Activated naive CD4-positive, alpha-beta T cell treated with Interleukin-2 at 50 U/mL for 16 hours (primary cell): Measurements from ENCODE around the gene KLHDC7B.
A peak's percentile ranks its signal among the peaks of the same experiment; 100 is the strongest.
"Not testable (repeated sequence)": the region's sequence is repeated elsewhere in the genome, so short reads cannot be mapped to it uniquely, and the experiment has no call there.

Experiments
- DNase-seq: peaks from one replicate; pipeline ENCODE4 v3.0.0-alpha.2; 2020

Gene KLHDC7B

DNA sequence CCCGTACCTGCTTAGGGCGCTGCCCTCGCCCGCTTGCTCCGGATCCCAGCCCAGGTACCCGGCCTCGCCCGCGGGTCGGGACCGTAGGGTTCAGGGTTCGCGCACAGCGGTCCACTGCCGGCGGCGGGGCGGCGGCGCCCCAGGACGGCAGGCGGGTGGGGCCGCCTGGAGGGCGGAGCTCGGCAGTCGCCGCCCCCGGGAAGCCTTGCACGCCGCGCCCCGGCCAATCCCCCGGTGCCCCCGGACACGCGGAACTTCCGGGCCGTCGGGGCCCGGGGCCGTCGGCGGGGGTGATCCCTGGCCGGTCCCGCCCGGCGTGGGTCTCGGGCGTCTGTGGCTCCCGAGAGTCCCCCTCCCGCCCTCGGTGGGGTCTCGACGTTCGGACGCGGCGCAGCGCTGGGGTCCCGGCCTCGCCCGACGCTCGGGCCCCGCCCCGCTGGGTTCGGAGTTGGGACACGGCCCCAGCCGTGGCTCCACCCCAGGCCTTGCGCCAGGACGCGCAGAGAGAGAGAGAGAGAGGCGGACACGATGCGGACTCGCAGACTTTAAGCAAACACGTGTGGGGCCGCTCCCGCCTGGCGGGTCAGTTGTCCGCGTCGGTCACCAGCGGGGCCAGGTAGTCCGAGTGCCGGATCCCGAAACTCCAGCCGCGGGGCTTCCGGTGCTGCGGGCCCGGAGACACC, 15.7 kb upstream of the KLHDC7B start, which contains the start of gene TYMP:
TYMP (minus strand) TSS at position 116 of the 683 bp plus-strand sequence. CDS start 303 bp downstream, outside the sequence.
- DNase-seq, result peak; percentile 77

DNA sequence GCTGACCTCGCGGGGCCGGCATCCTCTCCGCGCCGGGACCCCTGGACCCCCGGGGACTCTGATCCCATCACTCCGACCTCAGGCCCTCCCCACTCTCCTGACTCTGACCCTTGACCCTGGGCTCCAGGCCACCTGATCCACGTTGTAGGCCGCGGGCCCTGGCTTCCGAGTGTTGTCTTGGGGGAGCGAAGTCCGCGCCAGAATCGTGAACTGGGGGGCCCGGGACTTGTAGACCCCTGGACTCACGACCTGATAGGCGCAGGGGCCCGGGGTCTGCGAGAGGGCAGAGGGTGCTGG, 15.2 kb upstream of the KLHDC7B start:
- DNase-seq, result no peak

DNA sequence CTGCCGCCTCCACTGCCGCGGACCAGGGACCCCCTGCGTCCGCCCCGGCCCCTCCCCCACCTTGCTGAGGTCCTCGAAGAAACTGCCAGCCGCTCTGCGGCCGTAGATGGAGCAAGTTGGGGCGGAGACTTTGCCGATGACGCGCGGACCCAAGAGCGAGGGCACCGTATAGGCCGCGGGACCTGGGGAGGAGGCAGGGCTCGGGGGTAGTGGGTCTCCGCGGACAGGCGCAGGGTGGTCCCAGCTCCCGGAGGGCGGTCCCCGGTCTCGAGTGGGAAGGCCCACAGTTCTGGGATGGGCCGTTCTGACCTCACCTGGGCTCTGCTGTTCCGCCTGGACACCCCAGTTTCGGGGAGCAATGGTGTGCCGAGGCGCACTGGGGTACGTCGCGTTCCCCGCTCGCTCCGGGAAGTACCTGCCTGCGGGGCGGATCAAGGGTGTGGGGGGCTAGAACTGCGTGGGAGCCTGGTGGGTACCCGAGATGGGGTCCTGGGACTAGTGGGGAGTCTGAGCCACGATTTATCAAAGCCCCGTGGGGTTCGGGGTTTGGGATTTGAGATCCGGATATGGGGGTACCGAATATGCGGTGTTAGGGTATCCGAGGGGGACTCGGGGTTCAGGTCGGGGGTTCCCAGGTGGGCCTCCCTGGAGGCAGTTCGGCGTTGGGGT, 14.7 kb upstream of the KLHDC7B start:
- peak; percentile 87 for DNase-seq

DNA sequence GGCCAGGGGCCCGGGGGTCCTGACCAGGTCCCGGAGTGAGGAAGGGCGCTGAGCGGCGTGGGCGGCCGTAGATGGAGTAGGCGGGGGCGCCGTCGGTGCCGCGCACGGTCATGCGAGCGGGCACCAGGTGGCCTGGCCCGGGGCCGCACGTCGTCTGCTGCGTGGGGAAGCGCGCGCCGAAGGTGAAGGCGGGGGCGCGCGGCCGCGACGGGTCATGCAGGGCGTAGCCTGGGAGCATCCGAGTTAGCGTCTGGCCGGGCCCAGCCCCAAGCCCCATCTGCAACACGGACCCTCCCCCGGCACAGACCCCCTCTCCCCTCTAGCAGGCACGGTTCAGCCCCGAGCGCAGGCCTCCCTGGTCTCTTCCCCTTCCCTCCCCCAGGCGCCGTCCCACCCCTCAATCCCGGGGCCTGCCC, 14.1 kb upstream of the KLHDC7B start:
- peak; percentile 80 for DNase-seq

DNA sequence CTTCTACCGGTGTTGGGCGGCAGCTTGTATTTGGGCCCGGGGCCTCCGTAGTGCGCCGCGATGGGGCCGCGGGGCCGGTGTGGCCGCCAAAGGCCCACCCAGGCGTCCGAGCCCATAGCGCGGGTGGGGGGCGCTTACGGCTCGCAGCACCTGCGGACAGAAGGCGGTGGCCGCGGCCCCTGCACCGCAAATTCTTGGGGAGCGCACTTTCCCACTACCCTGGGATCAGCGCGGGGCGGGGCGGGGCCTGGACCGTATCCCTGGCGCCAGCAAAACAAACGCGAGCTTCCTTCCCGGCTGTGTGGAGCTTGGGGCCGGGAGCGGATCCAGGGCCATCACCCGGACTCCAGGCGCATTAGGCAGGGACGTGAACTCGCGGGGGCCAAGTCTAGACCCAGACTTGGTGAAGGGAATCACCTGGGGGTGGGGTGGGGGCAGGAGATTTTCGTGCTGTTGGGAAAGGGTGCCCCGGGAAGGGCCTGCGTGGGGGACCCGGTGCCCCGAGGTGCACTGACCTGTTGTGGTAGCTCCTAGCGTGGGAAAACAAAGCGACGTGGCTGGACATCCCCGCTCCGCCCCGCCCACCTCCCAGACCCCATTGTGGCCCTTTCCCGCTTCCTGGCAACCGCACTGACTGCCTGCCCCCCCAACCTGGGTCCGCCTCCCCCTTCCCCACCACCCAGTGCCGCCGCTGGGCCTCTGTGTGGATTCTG, 13.6 kb upstream of the KLHDC7B start:
- DNase-seq, result no peak

DNA sequence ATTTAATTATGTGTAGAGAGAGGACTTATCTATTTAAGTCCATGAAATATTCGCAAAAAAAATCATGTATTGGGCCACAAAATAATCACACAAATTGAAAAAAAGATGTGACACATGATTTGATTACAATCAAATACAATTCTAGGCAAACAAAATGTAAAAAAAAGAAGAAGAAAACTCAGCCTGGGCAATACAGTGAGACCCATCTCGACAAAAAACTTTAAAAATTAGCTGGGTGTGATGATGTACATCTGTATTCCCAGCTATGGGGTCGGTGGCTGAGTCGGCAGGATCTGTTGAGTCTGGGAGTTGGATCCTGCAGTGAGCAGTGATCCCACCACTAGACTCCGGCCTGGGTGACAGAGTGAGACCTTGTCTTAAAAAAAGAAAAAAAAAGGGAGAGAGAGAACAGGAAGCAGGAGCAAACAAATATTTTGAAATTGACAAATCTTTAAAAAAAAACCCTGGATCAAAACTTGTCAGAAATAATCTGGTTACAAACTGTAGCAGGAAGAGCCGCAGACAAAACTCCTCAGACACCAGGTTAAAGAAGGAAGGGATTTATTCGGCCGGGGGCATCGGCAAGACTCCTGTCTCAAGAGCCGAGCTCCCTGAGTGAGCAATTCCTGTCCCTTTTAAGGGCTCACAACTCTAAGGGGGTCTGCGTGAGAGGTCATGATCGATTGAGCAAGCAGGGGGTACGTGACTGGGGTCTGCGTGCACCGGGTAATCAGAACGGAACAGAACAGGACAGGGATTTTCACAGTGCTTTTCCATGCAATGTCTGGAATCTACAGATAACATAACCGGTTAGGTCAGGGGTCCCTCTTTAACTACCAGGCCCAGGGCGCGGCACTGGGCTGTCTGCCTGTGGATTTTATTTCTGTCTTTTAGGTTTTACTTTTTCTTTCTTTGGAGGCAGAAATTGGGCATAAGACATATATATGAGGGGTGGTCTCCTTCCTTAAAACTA, 12.6 kb upstream of the KLHDC7B start:
- DNase-seq, result no peak

DNA sequence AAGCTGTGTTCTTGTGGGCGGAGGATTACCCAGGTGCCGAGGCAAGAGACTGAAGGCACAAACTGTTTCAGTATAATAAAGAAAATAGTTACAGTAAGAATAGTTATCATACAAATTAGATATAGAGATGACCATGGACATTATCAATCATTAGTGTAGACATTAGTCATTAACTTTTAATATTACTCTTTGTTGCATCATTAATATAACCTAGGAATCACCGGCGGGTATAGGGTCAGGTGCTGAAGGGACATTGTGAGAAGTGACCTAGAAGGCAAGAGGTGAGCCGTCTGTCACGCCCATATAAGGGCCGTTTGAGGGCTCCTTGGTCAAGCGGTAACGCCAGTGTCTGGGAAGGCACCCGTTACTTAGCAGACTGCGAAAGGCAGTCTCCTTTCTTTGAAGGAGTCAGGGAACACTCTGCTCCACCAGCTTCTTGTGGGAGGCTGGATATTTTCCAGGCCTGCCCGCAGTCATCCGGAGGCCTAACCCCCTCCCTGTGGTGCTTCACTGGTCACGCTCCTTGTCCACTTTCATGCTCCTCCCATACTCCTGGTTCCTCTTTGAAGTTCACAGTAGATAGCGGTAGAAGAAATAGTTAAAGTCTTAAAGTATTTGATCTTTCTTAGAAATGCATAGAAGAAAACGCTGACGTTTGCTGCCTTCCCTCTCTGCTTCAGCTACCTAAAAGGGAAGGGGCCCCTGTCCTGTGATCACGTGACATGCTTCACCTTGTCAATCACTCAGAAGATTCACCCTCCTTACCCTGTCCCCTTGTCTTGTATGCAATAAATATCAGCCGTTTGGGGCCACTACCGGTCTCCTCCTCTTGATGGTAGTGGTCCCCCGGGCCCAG, 11.6 kb upstream of the KLHDC7B start:
- DNase-seq, result not testable (repeated sequence)

DNA sequence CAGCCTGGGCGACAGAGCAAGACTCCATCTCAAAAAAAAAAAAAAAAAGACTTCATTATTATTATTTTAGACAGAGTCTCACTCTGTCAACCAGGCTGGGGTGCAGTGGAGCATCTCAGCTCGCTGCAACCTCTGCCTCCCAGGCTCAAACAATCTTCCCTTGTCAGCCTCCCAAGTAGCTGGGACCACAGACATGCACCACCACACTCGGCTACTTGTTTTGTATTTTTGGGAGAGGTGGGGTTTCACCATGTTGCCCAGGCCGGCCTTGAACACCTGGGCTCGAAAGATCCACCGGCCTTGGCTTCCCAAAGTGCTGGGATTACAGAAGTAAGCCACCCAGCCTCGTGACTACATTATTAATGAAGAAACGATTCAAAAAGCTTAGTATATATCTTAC, 10.6 kb upstream of the KLHDC7B start:
- no peak for DNase-seq

DNA sequence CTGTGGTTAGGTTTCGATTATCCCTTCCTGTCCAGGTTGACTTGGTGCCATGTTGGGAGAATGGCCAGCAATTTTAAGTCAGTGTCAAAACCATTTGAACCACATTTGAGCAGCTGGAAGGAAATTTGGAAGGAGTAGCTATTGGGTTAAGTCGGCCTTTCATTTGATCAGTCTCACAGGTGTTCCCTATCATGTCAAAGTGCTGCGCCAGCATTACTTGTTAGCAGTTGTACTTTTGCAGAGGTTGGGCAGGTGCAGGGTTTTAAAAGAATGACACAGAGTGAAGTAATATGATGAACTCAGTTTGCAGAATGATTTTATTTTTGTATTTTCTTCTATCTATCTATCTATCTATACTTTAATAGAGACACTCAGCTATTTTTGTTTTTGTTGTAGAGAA, 9.5 kb upstream of the KLHDC7B start:
- DNase-seq, result no peak

DNA sequence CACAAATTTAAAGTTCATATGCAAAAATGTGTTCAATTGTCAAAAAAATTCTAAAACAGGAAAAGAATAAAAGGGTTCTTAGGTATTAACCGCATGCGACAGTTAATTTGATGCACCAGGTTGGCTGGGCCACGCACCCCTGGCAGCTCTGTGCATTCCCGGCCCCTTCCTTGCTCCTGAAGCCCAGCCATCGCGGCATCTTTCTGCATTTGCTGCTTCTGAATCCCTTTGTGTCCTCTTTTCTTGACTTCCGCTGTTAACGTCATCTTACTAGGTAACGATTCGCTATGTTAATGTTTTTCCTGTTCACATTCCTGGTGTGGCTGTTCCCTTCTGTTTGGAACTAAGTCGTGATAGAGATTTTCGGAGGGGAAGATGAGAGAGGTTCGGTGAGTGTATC, 7.9 kb upstream of the KLHDC7B start:
- DNase-seq, result no peak

DNA sequence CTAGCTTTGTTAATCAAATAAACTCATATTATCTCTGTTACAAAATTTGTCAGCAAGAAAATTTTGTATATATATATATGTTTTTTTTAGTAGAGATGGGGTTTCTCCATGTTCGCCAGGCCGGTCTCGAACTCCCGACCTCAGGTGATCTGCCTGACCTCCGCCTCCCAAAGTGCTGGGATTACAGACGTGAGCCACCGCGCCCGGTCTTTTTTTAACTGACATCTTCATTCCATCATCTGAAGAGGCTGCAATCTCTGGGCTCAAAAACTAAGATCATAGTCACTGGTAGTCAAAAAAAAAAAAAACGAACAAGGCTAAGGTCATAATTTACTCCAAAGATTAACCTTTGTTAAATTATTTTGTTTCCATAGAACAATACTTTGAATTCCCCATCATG, 5.3 kb upstream of the KLHDC7B start:
- DNase-seq, result no peak

DNA sequence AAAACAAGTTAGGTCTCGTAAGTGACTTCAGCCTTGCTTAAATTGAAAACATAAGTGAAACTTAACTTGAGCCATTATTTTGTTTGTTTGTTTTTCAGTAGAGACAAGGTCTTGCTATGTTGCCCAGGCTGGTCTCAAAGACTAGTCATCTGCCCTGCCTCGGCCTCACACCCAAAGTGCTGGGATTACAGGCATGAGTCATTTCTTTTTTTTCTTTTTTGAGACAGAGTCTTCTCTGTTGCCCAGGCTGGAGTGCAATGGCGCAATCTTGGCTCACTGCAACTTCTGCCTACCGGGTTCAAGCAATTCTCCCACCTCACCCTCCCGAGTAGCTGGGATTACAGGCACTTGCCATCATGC, 4.1 kb upstream of the KLHDC7B start:
- DNase-seq, result not testable (repeated sequence)

DNA sequence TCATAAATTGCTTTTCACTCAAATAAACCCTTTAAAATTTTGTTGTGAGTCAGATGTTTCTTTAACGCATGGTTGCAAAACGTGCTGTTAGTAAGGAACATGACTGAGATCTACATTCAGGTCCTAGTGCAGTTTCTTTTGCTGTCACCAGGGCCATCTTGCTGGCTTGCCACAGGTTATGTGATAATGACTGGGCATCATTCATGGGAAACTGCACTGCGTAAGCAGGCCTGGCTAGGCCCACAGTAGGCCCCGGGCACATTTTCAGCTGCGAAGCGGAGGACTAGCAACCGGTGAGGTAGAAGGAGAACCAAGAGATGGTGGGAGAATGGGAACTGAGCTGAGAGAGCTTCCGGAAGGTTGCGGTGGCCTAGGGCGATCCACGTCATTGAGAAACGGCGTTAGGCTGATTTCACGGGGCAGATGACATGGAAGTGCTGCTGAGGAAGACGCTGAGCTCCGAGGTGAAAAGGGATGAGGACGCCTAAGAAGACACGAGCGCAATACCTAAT, 3.2 kb upstream of the KLHDC7B start:
- DNase-seq, result peak; percentile 35

DNA sequence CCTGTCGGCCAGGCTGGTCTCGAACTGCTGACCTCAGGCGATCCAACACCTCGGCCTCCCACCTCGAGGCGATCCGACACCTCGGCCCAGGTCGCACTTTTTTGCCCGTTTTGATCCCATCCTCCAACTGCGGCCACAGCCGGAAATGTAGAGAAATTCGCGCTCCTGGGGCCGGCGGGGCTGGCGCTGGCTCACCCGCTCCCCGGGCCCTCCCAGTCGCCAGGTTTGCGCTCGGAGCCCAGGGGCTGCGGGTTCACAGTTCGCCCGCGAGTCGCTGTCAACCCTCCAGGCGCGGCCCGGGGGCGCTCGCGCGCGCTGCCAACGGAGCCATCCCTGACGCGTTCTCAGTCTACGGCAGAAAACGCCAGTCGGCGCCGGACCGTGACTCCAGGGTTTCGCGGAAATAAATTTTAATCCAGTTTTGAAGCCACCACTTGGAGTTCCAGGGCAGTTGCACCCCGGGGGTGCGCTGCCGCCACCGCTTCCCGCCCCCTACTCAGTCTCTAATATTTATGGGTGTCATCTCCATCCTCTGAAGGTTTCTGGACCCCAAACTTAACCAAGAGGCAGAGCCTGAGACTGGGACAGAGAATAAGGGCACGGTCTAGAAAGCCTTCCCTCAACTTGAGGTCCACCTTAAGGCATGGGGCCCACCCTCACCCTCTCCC, 1.5 kb upstream of the KLHDC7B start:
- DNase-seq, result peak; percentile 86

DNA sequence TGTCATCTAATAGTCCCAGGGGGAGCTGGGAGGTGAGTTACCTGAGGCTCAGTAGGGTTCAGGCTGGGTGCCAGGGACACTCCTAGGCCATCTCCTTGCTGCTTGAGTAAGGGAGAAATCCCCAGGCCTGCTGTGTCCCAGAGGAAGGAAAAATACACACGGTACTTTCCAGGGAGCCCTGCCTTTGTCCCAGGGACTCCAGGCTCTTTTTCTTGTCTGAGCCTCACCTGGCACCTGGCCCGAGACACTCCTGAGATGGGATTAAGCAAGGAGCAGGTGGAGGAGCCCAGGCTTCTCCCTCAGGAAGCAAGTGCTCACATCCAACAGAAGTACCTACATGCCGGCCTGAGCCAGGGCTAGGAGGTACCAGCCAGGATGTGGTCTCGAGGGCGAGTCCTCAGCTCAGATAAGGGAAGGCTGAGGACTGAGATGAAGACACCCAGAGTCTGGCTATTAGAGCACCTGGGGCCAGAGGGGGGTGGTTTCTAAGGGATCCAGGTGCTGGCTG, 899 bp upstream of the KLHDC7B start:
- no peak for DNase-seq

DNA sequence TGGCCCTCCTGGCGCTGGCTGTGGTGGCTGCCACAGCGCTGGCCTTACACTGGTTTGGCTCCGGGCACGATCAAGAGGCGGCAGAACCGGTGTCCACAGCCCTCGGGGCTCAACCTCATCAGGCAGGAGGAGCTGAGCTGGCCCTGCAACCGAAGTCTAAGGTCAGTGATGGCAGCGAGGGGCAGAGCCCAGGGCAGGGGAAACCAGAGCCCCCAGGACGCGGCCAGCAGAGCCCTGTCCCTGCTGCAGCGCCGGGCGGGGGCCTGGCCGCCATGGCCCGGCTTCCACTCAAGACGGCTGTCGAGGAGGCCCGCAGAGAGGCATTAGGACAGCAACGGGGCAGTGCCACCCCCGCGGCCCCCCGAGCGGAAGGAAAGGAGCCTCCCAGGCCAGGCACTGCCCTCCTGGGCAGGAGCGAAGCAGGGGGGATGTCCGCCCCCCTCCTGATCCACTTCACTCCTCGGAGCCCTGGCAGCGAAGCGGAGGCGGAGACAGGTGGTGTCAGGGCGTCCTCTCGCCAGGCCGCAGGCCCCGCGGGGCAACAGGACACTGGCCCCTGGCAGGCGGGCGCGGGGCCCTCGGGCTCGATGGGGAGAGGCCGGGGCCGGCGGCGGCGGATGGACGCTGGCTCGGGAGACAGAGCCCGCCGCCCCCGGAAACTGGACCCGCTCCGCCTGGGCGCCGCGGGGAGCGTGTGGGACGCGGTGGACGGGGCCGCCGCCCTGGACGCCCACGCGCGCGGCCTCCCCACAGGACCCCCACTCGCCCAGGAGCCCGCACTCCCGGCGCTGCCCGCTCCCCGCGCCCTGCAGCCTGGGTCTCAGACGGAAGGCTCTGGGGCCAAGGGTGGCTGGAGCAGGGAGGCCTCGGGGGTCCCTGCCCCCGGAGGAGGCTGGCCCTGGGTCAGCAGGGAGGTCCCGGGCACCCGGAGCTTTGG, 895 bp downstream of the KLHDC7B start:
- no peak for DNase-seq

DNA sequence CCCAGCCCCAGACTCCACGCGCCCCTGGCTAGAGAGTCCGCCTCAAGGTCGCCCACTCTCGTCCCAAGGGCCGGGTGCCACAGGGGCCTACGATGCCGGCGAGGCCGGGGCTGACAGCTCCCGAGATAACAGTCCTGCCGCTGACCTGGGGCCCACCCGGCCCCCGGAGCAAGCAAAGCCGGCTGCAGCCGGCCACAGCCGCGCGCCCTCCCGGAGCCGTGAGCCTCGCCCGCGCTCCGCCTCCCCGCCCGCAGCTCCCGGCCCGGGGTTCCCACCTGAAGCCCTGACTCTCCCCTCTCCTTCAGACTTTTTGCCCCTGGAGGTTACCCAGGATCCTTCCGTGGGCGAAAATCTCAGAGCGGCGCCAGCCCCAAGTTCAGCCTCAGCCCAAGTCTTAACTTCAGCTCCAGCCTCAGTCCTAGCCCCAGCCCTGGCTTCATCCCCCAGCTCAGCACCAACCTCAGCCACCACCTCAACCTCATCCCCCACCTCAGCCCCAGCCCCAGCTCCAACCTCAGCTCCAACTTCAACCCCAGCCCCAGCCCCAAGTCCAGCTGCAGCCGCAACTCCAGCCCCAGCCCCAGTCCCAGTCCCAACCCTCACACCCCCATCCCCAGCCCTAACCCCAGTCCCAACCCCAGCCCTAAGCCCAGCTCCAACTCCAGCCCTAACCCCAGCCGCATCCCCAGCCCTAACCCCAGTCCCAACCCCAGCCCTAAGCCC, 1.7 kb downstream of the KLHDC7B start:
- no peak for DNase-seq

DNA sequence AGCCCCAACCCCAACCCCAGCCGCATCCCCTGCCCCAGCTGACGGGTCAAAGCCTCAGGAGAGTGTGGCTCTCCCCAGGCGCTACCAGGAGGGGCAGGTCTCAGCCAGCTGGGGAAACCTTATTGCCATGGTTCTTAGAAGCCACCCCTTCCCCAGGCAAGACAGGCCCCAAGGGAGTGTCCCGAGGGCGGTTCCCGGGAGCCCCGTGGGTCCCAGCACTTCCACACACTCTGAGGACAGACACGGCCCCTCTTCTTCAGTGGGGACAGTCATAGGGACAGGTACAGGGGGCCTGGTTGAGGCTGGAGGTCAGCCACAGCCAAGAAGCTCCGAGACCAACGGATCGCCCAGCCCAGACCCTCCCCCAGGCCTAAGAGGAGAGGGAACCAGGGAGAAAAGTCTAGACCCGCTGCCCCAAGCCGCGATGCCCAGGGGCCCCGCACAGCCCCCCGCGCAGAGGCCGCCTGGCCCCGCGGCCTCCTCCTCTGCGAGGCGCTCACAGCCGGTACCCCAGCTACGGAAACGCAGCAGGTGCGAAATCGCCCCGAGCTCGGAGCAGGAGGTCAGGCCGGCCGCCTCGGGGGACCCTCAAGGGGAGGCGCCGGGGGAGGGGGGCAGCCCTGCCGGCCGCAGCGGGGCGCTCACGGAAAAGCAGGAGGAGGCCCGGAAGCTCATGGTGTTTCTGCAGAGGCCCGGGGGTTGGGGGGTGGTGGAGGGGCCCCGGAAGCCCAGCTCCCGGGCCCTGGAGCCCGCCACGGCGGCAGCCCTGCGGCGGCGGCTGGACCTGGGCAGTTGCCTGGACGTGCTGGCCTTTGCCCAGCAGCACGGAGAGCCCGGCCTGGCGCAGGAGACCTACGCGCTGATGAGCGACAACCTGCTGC, 2.6 kb downstream of the KLHDC7B start:
- DNase-seq, result peak; percentile 66
